Neural progenitor cell (in vitro differentiated cells): Measurements from ENCODE around the gene NEAT1. TPM values are rescaled to one million over a fixed set of nuclear protein-coding genes. Genes with fewer than 3 reads are reported as not detected.

ENCODE experiments used
- DNase-seq: peaks from one replicate; pipeline ENCODE4 v3.0.0-alpha.2; 2016; ENCODE audit warnings: low spot score
- H2AFZ ChIP-seq: fragments of 200-600 bp; sonication (generic); replicated peaks from 2 replicates; pipeline ENCODE4 v1.6.1; 2016; ENCODE audit warnings: antibody characterized with exemption
- H3F3A ChIP-seq: fragments of 200-600 bp; sonication (generic); 2 replicates; pipeline ENCODE4 v1.6.1; 2016; ENCODE audit warnings: antibody characterized with exemption, low read depth
- H3K27ac ChIP-seq: fragments of 200-600 bp; sonication (generic); 2 replicates; pipeline ENCODE4 v1.5.1; 2016; ENCODE audit warnings: mild to moderate bottlenecking
- H3K27me3 ChIP-seq: fragments of 200-600 bp; sonication (generic); 2 replicates; pipeline ENCODE4 v1.6.1; 2016; ENCODE audit warnings: mild to moderate bottlenecking, moderate library complexity
- H3K36me3 ChIP-seq: fragments of 200-600 bp; sonication (generic); 2 replicates; pipeline ENCODE4 v1.5.1; 2016
- H3K4me1 ChIP-seq: fragments of 200-600 bp; sonication (generic); 2 replicates; pipeline ENCODE4 v1.6.1; 2016; ENCODE audit warnings: mixed run types
- H3K4me2 ChIP-seq: fragments of 200-600 bp; sonication (generic); 2 replicates; pipeline ENCODE4 v1.6.1; 2016
- H3K4me3 ChIP-seq: fragments of 200-600 bp; sonication (generic); 2 replicates; pipeline ENCODE4 v1.5.1; 2016
- H3K79me2 ChIP-seq: fragments of 200-600 bp; sonication (generic); 2 replicates; pipeline ENCODE4 v1.6.1; 2016; ENCODE audit warnings: low read depth
- H3K9ac ChIP-seq: fragments of 200-600 bp; sonication (generic); 2 replicates; pipeline ENCODE4 v1.6.1; 2016
- H3K9me3 ChIP-seq: fragments of 200-600 bp; sonication (generic); 2 replicates; pipeline ENCODE4 v1.5.1; 2016; ENCODE audit warnings: low read depth
- H4K20me1 ChIP-seq: fragments of 200-600 bp; sonication (generic); 2 replicates; pipeline ENCODE4 v1.6.1; 2016; ENCODE audit warnings: low read depth
- H3K27ac Mint-ChIP-seq: 3 replicates; pipeline ENCODE4 v1.8.0; 2021; ENCODE audit warnings: mixed read lengths
- H3K27me3 Mint-ChIP-seq: 2 replicates; pipeline ENCODE4 v1.8.0; 2022; ENCODE audit warnings: low read depth, mild to moderate bottlenecking, inconsistent platforms, moderate library complexity, mixed read lengths; ENCODE audit not compliant: insufficient read depth
- H3K36me3 Mint-ChIP-seq: 3 replicates; pipeline ENCODE4 v1.8.0; 2021; ENCODE audit warnings: mixed read lengths
- H3K4me1 Mint-ChIP-seq: 3 replicates; pipeline ENCODE4 v1.8.0; 2021; ENCODE audit warnings: mixed read lengths
- H3K4me3 Mint-ChIP-seq: 3 replicates; pipeline ENCODE4 v1.8.0; 2021; ENCODE audit warnings: mild to moderate bottlenecking, moderate library complexity, mixed read lengths
- H3K9me3 Mint-ChIP-seq: 3 replicates; pipeline ENCODE4 v1.8.0; 2020; ENCODE audit warnings: mixed read lengths
- CTCF ChIP-seq: fragments of 200-600 bp; sonication (generic); IDR thresholded peaks from 2 replicates; pipeline ENCODE4 v1.5.1; 2017; ENCODE audit warnings: antibody characterized with exemption, mild to moderate bottlenecking
- EZH2 ChIP-seq: fragments of 200-600 bp; sonication (generic); IDR thresholded peaks from 2 replicates; pipeline ENCODE4 v1.6.1; 2017; ENCODE audit warnings: antibody characterized with exemption, mild to moderate bottlenecking, moderate library complexity
- EZH2phosphoT487 ChIP-seq: fragments of 200-600 bp; sonication (generic); IDR thresholded peaks from 2 replicates; pipeline ENCODE4 v1.6.1; 2017; ENCODE audit warnings: antibody characterized with exemption
- total RNA-seq: library from RNA; depleted of rRNA; stranded (reverse); fragments of >200 nt; gene quantifications from 2 replicates; pipeline ENCODE4 v1.2.3, GENCODE V29; 2015; ENCODE audit warnings: low replicate concordance

NEAT1 gene
- total RNA-seq, 1 donor from 2014 or later = 4.0 TPM

- Histone ChIP-seq H4K20me1 (peaks cover 4% of the 10 kb centered on the region), H3K9ac (no peak overlapping the region), H3K9me3 (no peaks in the 10 kb centered on the region), H3K4me1 (peaks cover 16% of the 10 kb centered on the region), H3K4me2 (no peak overlapping the region), H3K27me3 (no peaks in the 10 kb centered on the region), H3K36me3 (no peaks in the 10 kb centered on the region), H3K4me3 (no peak overlapping the region), H2AFZ (no peak overlapping the region), H3K27ac (no peak overlapping the region), H3F3A (peaks cover 6% of the 10 kb centered on the region), H3K79me2 (peaks cover 34% of the 10 kb centered on the region)
- Mint-ChIP-seq H3K9me3 (no peaks in the 10 kb centered on the region), H3K4me3 (peak overlapping the region; percentile 36), H3K27ac (no peak overlapping the region), H3K4me1 (peaks cover 66% of the 10 kb centered on the region), H3K27me3 (peaks cover 11% of the 10 kb centered on the region), H3K36me3 (peaks cover 5% of the 10 kb centered on the region)
- TF ChIP-seq CTCF = no peak
- TF ChIP-seq EZH2phosphoT487 = no peak
- TF ChIP-seq EZH2 = no peak
- DNase-seq = no peak
Measured at GRCh38 chr11:65427691-65428577, 5.3 kb downstream of the NEAT1 start.

- no peak for DNase-seq
Measured at GRCh38 chr11:65428578-65429067, 6.0 kb downstream of the NEAT1 start.

GRCh38 chr11:65429068-65429681, 6.6 kb downstream of the NEAT1 start:
- H3K36me3 ChIP-seq = no peaks in the 10 kb centered on the region
- no peak overlapping the region for H3K4me3 ChIP-seq
- Mint-ChIP-seq H3K36me3 (peaks cover 5% of the 10 kb centered on the region), H3K4me3 (no peak overlapping the region), H3K9me3 (no peaks in the 10 kb centered on the region), H3K27me3 (peaks cover 5% of the 10 kb centered on the region), H3K4me1 (peaks cover 55% of the 10 kb centered on the region), H3K27ac (no peak overlapping the region)
- no peak overlapping the region for H3K9ac ChIP-seq
- H3F3A ChIP-seq = peaks cover 3% of the 10 kb centered on the region
- H4K20me1 ChIP-seq = peaks cover 4% of the 10 kb centered on the region
- peaks cover 22% of the 10 kb centered on the region for H3K79me2 ChIP-seq
- H3K4me2 ChIP-seq = no peak overlapping the region
- no peaks in the 10 kb centered on the region for H3K27me3 ChIP-seq
- H3K27ac ChIP-seq = no peak overlapping the region
- H3K9me3 ChIP-seq = no peaks in the 10 kb centered on the region
- H3K4me1 ChIP-seq = peaks cover 15% of the 10 kb centered on the region
- no peak for TF ChIP-seq CTCF
- DNase-seq = peak; percentile 32
- no peak overlapping the region for H2AFZ ChIP-seq

More at GRCh38 chr11:65428578-65429067, 6.0 kb downstream of the NEAT1 start:
- peaks cover 16% of the 10 kb centered on the region for H3K4me1 ChIP-seq
- no peaks in the 10 kb centered on the region for H3K36me3 ChIP-seq
- Mint-ChIP-seq H3K36me3 (peaks cover 5% of the 10 kb centered on the region), H3K4me1 (peaks cover 61% of the 10 kb centered on the region), H3K4me3 (peak overlapping the region; percentile 36), H3K27ac (no peak overlapping the region), H3K9me3 (no peaks in the 10 kb centered on the region), H3K27me3 (peaks cover 10% of the 10 kb centered on the region)
- TF ChIP-seq EZH2 (no peak), CTCF (no peak), EZH2phosphoT487 (no peak)
- no peak overlapping the region for H2AFZ ChIP-seq
- H3K9me3 ChIP-seq = no peaks in the 10 kb centered on the region
- H4K20me1 ChIP-seq = peaks cover 4% of the 10 kb centered on the region
- H3F3A ChIP-seq = peaks cover 3% of the 10 kb centered on the region
- no peak overlapping the region for H3K4me3 ChIP-seq
- H3K27ac ChIP-seq = no peak overlapping the region
- peaks cover 28% of the 10 kb centered on the region for H3K79me2 ChIP-seq
- H3K4me2 ChIP-seq = no peak overlapping the region
- H3K27me3 ChIP-seq = no peaks in the 10 kb centered on the region
- H3K9ac ChIP-seq = no peak overlapping the region
